Measurements from ENCODE around the gene PRR23A. TPM values are rescaled to one million over a fixed set of nuclear protein-coding genes. Genes with fewer than 3 reads are reported as not detected.

Gene PRR23A
- total RNA-seq = not detected
- polyA plus RNA-seq (ENCODE audit: insufficient read length in 6 of 6) = not detected
- long read RNA-seq, donor 1 = 0 reads
- long read RNA-seq, donor 2 = 0 reads
- long read RNA-seq, donor 3 = 0 reads
- long read RNA-seq, donor 4 = 0 reads
- long read RNA-seq, donor 5 = 0 reads
- long read RNA-seq, donor 6 = 0 reads
- long read RNA-seq, donor 7 = 0 reads
- long read RNA-seq, donor 8 = 0 reads
- long read RNA-seq, donor 9 = 0 reads
- long read RNA-seq, donor 10 = 0 reads
- long read RNA-seq, donor 11, partial matches to known transcripts = 0 of 2 reads
- long read RNA-seq, donor 11, other reads (novel, unspliced or antisense) = 0 of 2 reads
- long read RNA-seq, donor 12 = 0 reads

GRCh38 chr3:139006051-139006716, at the start of gene PRR23A:
TSS of gene PRR23A (minus strand) at chr3:139006268. CDS start at chr3:139006268, 0 bp downstream.
- intact Hi-C loops (cut with DNase I) = no loop called here
- no peak within 1 kb of the TSS for H3K27ac ChIP-seq

GRCh38 chr3:139052802-139053600, 46.9 kb upstream of the PRR23A start:
- H3K27ac ChIP-seq = no peak overlapping the region

More at GRCh38 chr3:139006051-139006716, at the start of gene PRR23A:
- Histone ChIP-seq H3K36me3 (no peaks in the 10 kb centered on the region), H3K4me1 (no peaks in the 10 kb centered on the region), H3K27me3 (peaks cover 0 to 10% of the 10 kb centered on the region in 2 donors), H3K9me3 (peaks cover 0 to 39% of the 10 kb centered on the region in 2 donors), H3K4me3 (no peak within 1 kb of the TSS)
- no peak for DNase-seq
- ATAC-seq = no peak
- TF ChIP-seq CTCF (IDR thresholded peaks at IDR 0.05) = no peak

DNA sequence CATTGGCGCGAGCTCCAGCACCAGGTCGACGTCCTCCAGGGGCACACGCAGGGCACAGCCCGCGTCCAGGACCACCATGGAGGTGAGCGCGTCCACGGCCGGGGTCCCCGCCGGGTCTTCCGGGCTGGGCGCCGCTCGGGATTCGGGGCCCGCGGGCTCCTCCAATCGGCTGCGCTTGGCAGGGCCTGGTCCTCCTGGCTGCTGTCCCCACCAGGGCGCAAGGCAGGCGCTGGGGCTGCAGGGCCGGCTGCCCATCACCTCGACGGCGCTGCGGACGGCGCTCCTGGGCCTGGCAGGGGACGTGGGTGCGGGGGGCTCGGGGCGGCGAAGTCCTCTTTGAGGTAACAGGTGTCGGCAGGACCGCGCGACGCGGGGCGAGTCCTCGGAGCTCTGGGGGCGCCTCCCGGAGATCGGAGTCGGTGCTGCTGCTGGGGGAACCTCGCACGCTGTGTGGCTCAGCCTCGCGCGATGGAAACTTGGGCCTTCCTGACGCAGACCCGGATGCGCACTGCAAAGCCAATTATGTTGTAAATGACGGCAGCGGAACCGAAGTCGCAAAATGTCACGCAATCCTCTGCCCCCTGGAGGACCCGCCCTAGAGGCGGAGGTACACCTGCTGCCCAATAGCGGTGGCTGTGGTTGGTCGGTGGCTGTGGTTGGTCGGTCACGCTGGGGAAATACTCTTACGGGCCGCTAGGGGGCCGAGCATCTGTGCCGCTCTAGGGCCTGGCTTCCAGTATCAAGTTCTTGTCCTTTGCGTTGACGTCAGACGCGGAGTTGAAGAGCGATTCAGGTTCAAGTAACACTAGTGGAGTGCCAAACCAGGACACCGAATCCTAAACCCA, 38.5 kb upstream of the PRR23A start, which contains the start of gene PRR23C:
Gene PRR23C, minus strand, starts transcription at position 527 of the 845 bp plus-strand sequence. Its CDS starts 272 bp downstream, at position 255.
- ATAC-seq = no peak
- H3K27ac ChIP-seq = no peak within 1 kb of the TSS
- peaks cover 0 to 19% of the 10 kb centered on the region in 2 donors for H3K27me3 ChIP-seq
- peaks cover 0 to 25% of the 10 kb centered on the region in 2 donors for H3K9me3 ChIP-seq
- no peaks in the 10 kb centered on the region for H3K36me3 ChIP-seq
- no peaks in the 10 kb centered on the region for H3K4me1 ChIP-seq
- no peak within 1 kb of the TSS for H3K4me3 ChIP-seq
- DNase-seq = no peak
- no peak for TF ChIP-seq CTCF (IDR thresholded peaks at IDR 0.05)
- intact Hi-C loops (cut with DNase I) = no loop called here

More at GRCh38 chr3:139052802-139053600, 46.9 kb upstream of the PRR23A start:
- ATAC-seq (no peak), DNase-seq (no peak)
- no peak for TF ChIP-seq CTCF (IDR thresholded peaks at IDR 0.05)
- Histone ChIP-seq H3K4me1 (no peaks in the 10 kb centered on the region), H3K27me3 (no peaks in the 10 kb centered on the region), H3K9me3 (peaks cover 0 to 36% of the 10 kb centered on the region in 2 donors), H3K4me3 (no peak overlapping the region), H3K36me3 (no peaks in the 10 kb centered on the region)
- intact Hi-C loops (cut with DNase I) = no loop called here

- intact Hi-C loops (cut with DNase I) = no loop called here
- ATAC-seq (no peak), DNase-seq (no peak)
- TF ChIP-seq CTCF (IDR thresholded peaks at IDR 0.05) = no peak
- no peak overlapping the region for H3K4me3 ChIP-seq
- peaks cover 0 to 19% of the 10 kb centered on the region in 2 donors for H3K27me3 ChIP-seq
- peaks cover 0 to 21% of the 10 kb centered on the region in 2 donors for H3K9me3 ChIP-seq
- H3K4me1 ChIP-seq = no peaks in the 10 kb centered on the region
- no peak overlapping the region for H3K27ac ChIP-seq
- H3K36me3 ChIP-seq = no peaks in the 10 kb centered on the region
Measured at GRCh38 chr3:139043554-139044365, 37.7 kb upstream of the PRR23A start.
